Measurements from ENCODE around the gene LRRC45. TPM values are rescaled to one million over a fixed set of nuclear protein-coding genes. Genes with fewer than 3 reads are reported as not detected.

LRRC45 gene
- total and polyA plus RNA-seq, 2 of the 4 experiments (the other 2 are of a cell fraction) = 7.2 to 10.2 TPM

- H3K56ac ChIP-seq (ENCODE audit: extremely low read depth, insufficient read depth, low read length) = no peak overlapping the region
- H2AFZ ChIP-seq (replicated peaks; ENCODE audit: low read length, poor library complexity) = no peak overlapping the region
- no peak overlapping the region for H3K14ac ChIP-seq (replicated peaks; ENCODE audit: low read depth, low read length)
- H3K4me2 ChIP-seq (ENCODE audit: low read depth, low read length) = no peak overlapping the region
- H3K4me3 ChIP-seq (ENCODE audit: insufficient read depth, low read depth, low read length) = no peak overlapping the region
- no peak overlapping the region for H2AK5ac ChIP-seq (ENCODE audit: low read depth, low read length)
- intact Hi-C loops (cut with micrococcal nuclease) = no loop called here
- H3K23ac ChIP-seq (ENCODE audit: low read depth, low read length) = no peak overlapping the region
- H4K8ac ChIP-seq (ENCODE audit: low read depth in 2 of 2, low read length in 2 of 2) = no peak overlapping the region
- dilution Hi-C loops (cut with HindIII; ENCODE audit: low sequenced_read_pairs, unreplicated experiment) = no loop called here
- H2AK9ac ChIP-seq (replicated peaks; ENCODE audit: low read depth, low read length, poor library complexity) = no peak overlapping the region
- ChIA-PET POLR2A (ENCODE audit: unreplicated experiment) (no interaction called here), CTCF (no interaction called here)
- no peaks in the 10 kb centered on the region for H3K27me3 ChIP-seq (ENCODE audit: control insufficient read depth, insufficient read depth, low read length)
- no peak overlapping the region for H2BK20ac ChIP-seq (ENCODE audit: low read depth, low read length)
- H2BK120ac ChIP-seq (ENCODE audit: low read depth, low read length) = no peak overlapping the region
- ATAC-seq (ENCODE audit: low read depth) (no peak), DNase-seq (no peak)
- BruUV-seq (replicated peaks) = no TSS peak
- H2BK15ac ChIP-seq (ENCODE audit: low read depth, low read length) = no peak overlapping the region
- H2BK5ac ChIP-seq (ENCODE audit: low read depth, low read length, poor library complexity, severe bottlenecking) = no peak overlapping the region
- 84% methylated on average over 6 of the region's 13 CpGs; no CpG with 5 or more reads in 1 of the 2 experiments for WGBS, 2 experiments (ENCODE audit: extremely low coverage in 2 of 2, insufficient read length in 1 of 2)
- H4K91ac ChIP-seq (ENCODE audit: insufficient read depth, low read depth, low read length) = no peak overlapping the region
- H3K4ac ChIP-seq (ENCODE audit: low read depth, low read length) = no peak overlapping the region
- no peak overlapping the region for H3K9ac ChIP-seq (ENCODE audit: low read depth, low read length)
- H3K79me1 ChIP-seq (ENCODE audit: low read depth in 1 of 2, low read length in 2 of 2) = peaks cover 0 to 8% of the 10 kb centered on the region in 2 experiments; a peak in 1 of 4 replicates
- in situ Hi-C loops (cut with MboI; ENCODE audit: low sequenced_read_pairs) = loop anchor here (5.0 kb wide), 1 partner anchor 48 kb away; no protein-coding TSS in a partner anchor
- no peak overlapping the region for H3K18ac ChIP-seq (ENCODE audit: low read depth, low read length)
- peaks cover under 1% of the 10 kb centered on the region; the same call in 1 of the 2 replicates for H4K20me1 ChIP-seq (ENCODE audit: insufficient read depth, low read length)
- H4K5ac ChIP-seq (ENCODE audit: low read depth, low read length) = no peak overlapping the region
- TF ChIP-seq CEBPB (IDR thresholded peaks at IDR 0.05; ENCODE audit: low read depth, low read length) = no peak
- no peak for TF ChIP-seq RCOR1 (IDR thresholded peaks at IDR 0.05; ENCODE audit: insufficient replicate concordance, low read length)
- no peak for TF ChIP-seq SMC3 (IDR thresholded peaks at IDR 0.05; ENCODE audit: low read depth, low read length)
- TF ChIP-seq, protein P1, sequence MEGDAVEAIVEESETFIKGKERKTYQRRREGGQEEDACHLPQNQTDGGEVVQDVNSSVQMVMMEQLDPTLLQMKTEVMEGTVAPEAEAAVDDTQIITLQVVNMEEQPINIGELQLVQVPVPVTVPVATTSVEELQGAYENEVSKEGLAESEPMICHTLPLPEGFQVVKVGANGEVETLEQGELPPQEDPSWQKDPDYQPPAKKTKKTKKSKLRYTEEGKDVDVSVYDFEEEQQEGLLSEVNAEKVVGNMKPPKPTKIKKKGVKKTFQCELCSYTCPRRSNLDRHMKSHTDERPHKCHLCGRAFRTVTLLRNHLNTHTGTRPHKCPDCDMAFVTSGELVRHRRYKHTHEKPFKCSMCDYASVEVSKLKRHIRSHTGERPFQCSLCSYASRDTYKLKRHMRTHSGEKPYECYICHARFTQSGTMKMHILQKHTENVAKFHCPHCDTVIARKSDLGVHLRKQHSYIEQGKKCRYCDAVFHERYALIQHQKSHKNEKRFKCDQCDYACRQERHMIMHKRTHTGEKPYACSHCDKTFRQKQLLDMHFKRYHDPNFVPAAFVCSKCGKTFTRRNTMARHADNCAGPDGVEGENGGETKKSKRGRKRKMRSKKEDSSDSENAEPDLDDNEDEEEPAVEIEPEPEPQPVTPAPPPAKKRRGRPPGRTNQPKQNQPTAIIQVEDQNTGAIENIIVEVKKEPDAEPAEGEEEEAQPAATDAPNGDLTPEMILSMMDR (conservative IDR thresholded peaks at IDR 0.05; ENCODE audit: low read depth, low read length) = no peak
- TF ChIP-seq MAFK (IDR thresholded peaks at IDR 0.05; ENCODE audit: low read depth, low read length) = no peak
- no peak for TF ChIP-seq NFE2L2 (IDR thresholded peaks at IDR 0.05; ENCODE audit: low read depth, low read length)
- TF ChIP-seq RFX5 (IDR thresholded peaks at IDR 0.05; ENCODE audit: low read depth, low read length) = no peak
- no peak for TF ChIP-seq FOS (IDR thresholded peaks at IDR 0.05; ENCODE audit: low read depth, low read length)
- TF ChIP-seq, protein P2, sequence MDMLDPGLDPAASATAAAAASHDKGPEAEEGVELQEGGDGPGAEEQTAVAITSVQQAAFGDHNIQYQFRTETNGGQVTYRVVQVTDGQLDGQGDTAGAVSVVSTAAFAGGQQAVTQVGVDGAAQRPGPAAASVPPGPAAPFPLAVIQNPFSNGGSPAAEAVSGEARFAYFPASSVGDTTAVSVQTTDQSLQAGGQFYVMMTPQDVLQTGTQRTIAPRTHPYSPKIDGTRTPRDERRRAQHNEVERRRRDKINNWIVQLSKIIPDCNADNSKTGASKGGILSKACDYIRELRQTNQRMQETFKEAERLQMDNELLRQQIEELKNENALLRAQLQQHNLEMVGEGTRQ (IDR thresholded peaks at IDR 0.05; ENCODE audit: low read depth, low read length) = no peak
- no peak for TF ChIP-seq BHLHE40 (IDR thresholded peaks at IDR 0.05; ENCODE audit: low read depth, low read length)
- no peak for TF ChIP-seq POLR2A (IDR thresholded peaks at IDR 0.05; ENCODE audit: low read depth, low read length)
- TF ChIP-seq MXI1 (IDR thresholded peaks at IDR 0.05; ENCODE audit: borderline replicate concordance, low read depth, low read length) = no peak
- no peak for TF ChIP-seq RAD21 (IDR thresholded peaks at IDR 0.05; ENCODE audit: low read length)
- TF ChIP-seq CHD1 (IDR thresholded peaks at IDR 0.05; ENCODE audit: low read depth, low read length) = no peak
- no peak for TF ChIP-seq MAZ (IDR thresholded peaks at IDR 0.05; ENCODE audit: borderline replicate concordance, low read depth, low read length)
- no peaks in the 10 kb centered on the region for H3K9me1 ChIP-seq (ENCODE audit: insufficient read depth, low read length)
- no peaks in the 10 kb centered on the region for H3K4me1 ChIP-seq (ENCODE audit: control insufficient read depth, insufficient read depth, low read length)
- H3K36me3 ChIP-seq (ENCODE audit: control insufficient read depth, insufficient read depth, low read length) = peaks cover 10% of the 10 kb centered on the region; the same call in 1 of the 2 replicates
- H3K9me3 ChIP-seq (ENCODE audit: control insufficient read depth, insufficient read depth, low read length) = no peaks in the 10 kb centered on the region
- no peak overlapping the region for H3K27ac ChIP-seq (ENCODE audit: insufficient read depth, low read length)
These were observed 8.2 kb upstream of the LRRC45 start for GRCh38 chr17:82014971-82015310.

Data from IMR-90 (cell line).